Naive thymus-derived CD8-positive, alpha-beta T cell (primary cell): ENCODE data around the gene DPYD. TPM values are rescaled to one million over a fixed set of nuclear protein-coding genes. Genes with fewer than 3 reads are reported as not detected.

ENCODE experiments used
- ATAC-seq, 2 donors: fragments of 150-1000 bp; cut with Tn5 transposase in 1 of 2; sonication (Bioruptor Pico), chemical (Tn5 transposase) in 1 of 2; 1 replicate in 1 of 2; 2 replicates in 1 of 2; pipeline ENCODE4 v1.10.0; 2021; ENCODE audit warnings: mild to moderate bottlenecking in 2 of 2, moderate library complexity in 2 of 2
- POLR2A ChIA-PET: fragments of 350-600 bp; sonication (Branson Sonifier 250); formaldehyde crosslinking; loops from one replicate; lab custom pipeline; 2021; ENCODE audit warnings: antibody characterized with exemption; lab: Charles Lee
- DNase-seq, 10 donors: peaks; one replicate each; pipeline versions ENCODE4 v3.0.0 to v3.0.0-alpha.2; 2020 to 2022
- H3K27ac Mint-ChIP-seq, 10 donors: one replicate each; pipeline ENCODE4 v1.8.0; 2020 to 2022; ENCODE audit warnings: mild to moderate bottlenecking in 10 of 10, mixed read lengths in 10 of 10, moderate library complexity in 4 of 10, inconsistent platforms in 1 of 10
- H3K27me3 Mint-ChIP-seq, 5 donors: one replicate each; pipeline ENCODE4 v1.8.0; 2021 to 2022; ENCODE audit warnings: mixed read lengths in 5 of 5
- H3K36me3 Mint-ChIP-seq, 3 donors: one replicate each; pipeline ENCODE4 v1.8.0; 2020 to 2022; ENCODE audit warnings: mixed read lengths in 3 of 3, mild to moderate bottlenecking in 2 of 3, inconsistent platforms in 1 of 3
- H3K4me1 Mint-ChIP-seq, 4 donors: one replicate each; pipeline ENCODE4 v1.8.0; 2021 to 2022; ENCODE audit warnings: mixed read lengths in 4 of 4
- H3K4me3 Mint-ChIP-seq, 10 donors: one replicate each; pipeline ENCODE4 v1.8.0; 2020 to 2022; ENCODE audit warnings: mild to moderate bottlenecking in 10 of 10, mixed read lengths in 10 of 10, moderate library complexity in 6 of 10, inconsistent platforms in 1 of 10
- H3K9me3 Mint-ChIP-seq, 9 donors: one replicate each; pipeline ENCODE4 v1.8.0; 2020 to 2022; ENCODE audit warnings: mixed read lengths in 9 of 9, mild to moderate bottlenecking in 3 of 9, inconsistent platforms in 1 of 9, moderate library complexity in 1 of 9
- polyA plus RNA-seq, 3 donors: library from polyadenylated mRNA; unstranded; fragments of 300-500 nt; fragmentation: Illumina TruSeq; gene quantifications; one replicate each; pipeline ENCODE4 v1.2.3, GENCODE V29; 2021
- total RNA-seq, 8 experiments: library from RNA in 2 of 8; stranded (reverse) in 2 of 8; gene quantifications; one replicate each; pipeline ENCODE4 v1.2.3 and lab custom pipeline; 2021 to 2026

The DPYD gene
- total and polyA plus RNA-seq, 5 experiments from 2014 or later = 24.1 to 40.9 (median 39.3) TPM

DNA sequence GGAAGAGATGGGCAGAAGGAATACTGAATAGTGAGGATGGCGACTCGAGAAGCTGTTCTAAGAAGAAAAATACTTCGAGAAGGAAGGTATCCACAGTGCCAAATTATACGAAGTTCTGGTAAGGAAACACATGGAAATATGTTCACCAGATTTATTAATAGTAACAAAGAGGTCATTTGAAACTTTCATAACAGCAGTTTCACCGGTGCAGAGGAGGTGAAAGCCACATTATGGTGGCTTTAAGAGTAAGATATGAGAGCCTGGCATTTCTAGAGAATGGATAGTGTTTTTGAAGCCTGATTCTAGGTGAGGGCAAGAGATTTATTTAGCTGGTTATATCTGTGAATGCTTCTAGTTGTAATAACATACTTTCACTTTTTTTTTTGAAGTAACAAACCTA, 56.2 kb downstream of the DPYD start:
- H3K36me3 Mint-ChIP-seq = peaks cover 20 to 30% (median 22%) of the 10 kb centered on the region in 3 donors
- H3K4me3 Mint-ChIP-seq = peak overlapping the region in 2 of 10 donors; percentile 18 to 23
- POLR2A ChIA-PET = no interaction called here
- DNase-seq (no peak), ATAC-seq (no peak)
- H3K9me3 Mint-ChIP-seq = peaks cover 0 to 21% (median 6%) of the 10 kb centered on the region in 9 donors
- H3K27me3 Mint-ChIP-seq = no peaks in the 10 kb centered on the region
- H3K4me1 Mint-ChIP-seq = peaks cover 12 to 30% (median 25%) of the 10 kb centered on the region in 4 donors
- peak overlapping the region in 2 of 10 donors; percentile 15 to 47 for H3K27ac Mint-ChIP-seq

DNA sequence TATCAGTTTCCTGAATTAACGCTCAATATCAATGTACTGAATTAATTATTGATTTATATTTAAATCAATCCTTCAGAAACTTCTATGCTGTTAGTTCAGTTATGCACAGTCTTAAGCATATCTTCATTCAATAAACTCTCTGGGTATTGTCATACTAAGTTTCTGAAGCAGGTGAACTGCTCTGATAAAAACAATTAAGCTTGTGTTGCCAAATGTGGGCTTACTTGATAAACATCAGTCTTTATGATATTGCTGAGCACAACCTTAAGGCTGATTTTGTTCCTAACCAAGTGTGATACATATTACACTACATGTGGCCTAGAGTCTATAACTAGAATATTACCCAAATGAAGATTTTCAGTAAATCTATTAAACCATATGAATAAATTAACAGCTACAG, 67.6 kb downstream of the DPYD start:
- Mint-ChIP-seq H3K27me3 (no peaks in the 10 kb centered on the region), H3K4me1 (peaks cover 18 to 41% (median 30%) of the 10 kb centered on the region in 4 donors), H3K27ac (peak overlapping the region in 1 of 10 donors; percentile 48), H3K36me3 (peaks cover 6 to 30% (median 27%) of the 10 kb centered on the region in 3 donors), H3K4me3 (no peak overlapping the region), H3K9me3 (no peaks in the 10 kb centered on the region)
- DNase-seq (no peak), ATAC-seq (no peak)
- POLR2A ChIA-PET = no interaction called here

DNA sequence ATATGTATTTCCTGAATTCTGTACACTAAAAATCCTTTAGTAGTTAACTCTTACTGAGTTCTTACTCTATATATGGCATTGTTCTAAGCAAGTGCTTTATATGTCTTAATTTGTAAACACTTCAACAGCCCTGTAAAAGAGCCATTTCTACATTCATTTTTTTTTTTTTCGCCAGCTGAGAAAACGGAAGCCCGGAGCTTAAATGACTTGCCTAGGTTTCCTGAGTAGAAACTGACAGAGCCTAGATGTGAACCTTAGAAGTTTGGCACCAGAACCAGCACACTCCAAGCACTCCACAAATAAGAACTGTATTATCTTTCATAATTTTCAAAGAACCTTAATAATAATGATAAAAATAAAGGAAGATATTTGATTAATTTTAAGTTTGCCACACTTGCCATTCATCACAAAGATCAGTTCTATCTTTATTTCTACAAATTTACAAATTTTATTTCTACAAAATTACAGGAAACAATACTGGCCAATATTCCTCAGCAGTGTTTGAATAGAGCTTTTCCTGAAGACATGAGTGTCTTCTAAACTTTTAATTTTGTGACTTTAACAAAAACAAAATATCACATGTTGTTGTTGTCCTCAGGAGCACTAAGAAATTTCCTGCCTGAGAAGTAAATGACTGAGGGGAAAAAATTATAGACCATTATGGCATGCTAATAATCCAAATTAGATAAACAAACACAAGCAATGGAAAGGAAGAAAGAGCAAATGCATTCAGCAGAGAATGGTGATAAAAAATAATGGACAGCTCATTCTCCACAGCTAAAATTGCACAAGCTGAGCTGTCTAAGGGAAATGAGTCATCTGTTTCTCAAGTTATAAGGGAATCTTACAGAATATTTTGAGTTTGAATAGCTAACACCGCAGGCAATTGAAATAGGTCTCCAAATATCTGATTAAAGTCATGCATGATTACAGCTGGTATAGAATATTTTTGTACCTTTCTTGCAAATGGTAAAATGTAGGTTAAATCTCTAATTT, 71.2 kb downstream of the DPYD start:
- DNase-seq (no peak), ATAC-seq (no peak)
- H3K27ac Mint-ChIP-seq = peak overlapping the region in 2 of 10 donors; percentile 19 to 26
- peaks cover 9 to 41% (median 18%) of the 10 kb centered on the region in 4 donors for H3K4me1 Mint-ChIP-seq
- H3K4me3 Mint-ChIP-seq = peak overlapping the region in 6 of 10 donors; percentile 13 to 52 (median 37)
- POLR2A ChIA-PET = no interaction called here
- H3K36me3 Mint-ChIP-seq = peaks cover 4 to 22% (median 16%) of the 10 kb centered on the region in 3 donors
- no peaks in the 10 kb centered on the region for H3K9me3 Mint-ChIP-seq
- no peaks in the 10 kb centered on the region for H3K27me3 Mint-ChIP-seq

- no peaks in the 10 kb centered on the region for H3K27me3 Mint-ChIP-seq
- ATAC-seq (no peak), DNase-seq (no peak)
- H3K36me3 Mint-ChIP-seq = peaks cover 4 to 21% (median 12%) of the 10 kb centered on the region in 3 donors
- H3K4me3 Mint-ChIP-seq = no peak overlapping the region
- POLR2A ChIA-PET = no interaction called here
- no peaks in the 10 kb centered on the region for H3K9me3 Mint-ChIP-seq
- H3K27ac Mint-ChIP-seq = no peak overlapping the region
- peaks cover 9 to 24% (median 14%) of the 10 kb centered on the region in 4 donors for H3K4me1 Mint-ChIP-seq
Observed at GRCh38 chr1:97845805-97846204, 75.0 kb downstream of the DPYD start.

DNA sequence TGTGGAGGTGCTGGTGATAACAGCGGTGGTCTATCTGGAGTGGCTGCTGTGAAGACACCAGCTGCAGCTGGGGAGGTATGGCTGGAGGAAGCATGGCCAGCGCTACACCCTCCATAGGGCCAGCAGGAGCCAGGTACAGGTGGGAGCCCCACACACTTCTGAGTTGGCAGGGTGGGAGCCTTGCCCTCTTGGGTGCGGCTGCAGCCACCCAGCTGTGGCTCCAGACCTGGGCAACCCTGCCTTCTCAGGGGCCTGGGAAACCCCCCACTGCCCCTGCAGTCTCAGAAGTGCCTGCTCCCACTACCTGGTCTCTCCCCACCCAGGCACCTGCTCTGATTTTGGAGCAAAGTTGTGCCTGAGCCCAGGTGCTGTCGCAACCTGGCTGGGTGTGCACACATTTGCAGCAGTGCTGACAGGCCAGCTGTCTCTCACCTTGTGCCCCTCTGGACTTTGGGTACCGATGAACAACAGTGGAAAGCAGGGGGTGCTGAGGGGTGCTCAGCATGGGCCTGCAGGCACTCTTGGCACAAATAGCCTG, 76.2 kb downstream of the DPYD start:
- POLR2A ChIA-PET = no interaction called here
- ATAC-seq (no peak), DNase-seq (no peak)
- Mint-ChIP-seq H3K27ac (no peak overlapping the region), H3K4me1 (peaks cover 2 to 13% (median 6%) of the 10 kb centered on the region in 4 donors), H3K27me3 (no peaks in the 10 kb centered on the region), H3K4me3 (no peak overlapping the region), H3K36me3 (peaks cover 4 to 21% (median 12%) of the 10 kb centered on the region in 3 donors), H3K9me3 (no peaks in the 10 kb centered on the region)

DNA sequence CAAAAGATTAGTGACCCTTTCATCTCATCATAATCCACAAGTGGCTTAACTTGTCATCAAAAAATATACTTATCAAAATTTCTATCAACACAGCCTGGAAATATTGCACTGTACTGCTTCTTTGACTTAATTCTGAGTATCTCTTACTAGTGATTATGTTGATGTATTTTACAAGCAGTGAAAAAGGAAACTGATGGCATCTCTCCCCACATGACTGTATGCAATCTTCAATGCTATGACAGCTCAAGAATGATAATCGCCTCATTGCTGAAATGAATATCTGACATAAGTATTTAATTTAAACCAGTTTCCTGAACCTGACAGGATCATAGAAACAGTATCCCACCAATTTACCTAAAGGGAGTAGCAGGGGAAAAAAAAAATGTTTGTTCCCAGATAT, 79.5 kb downstream of the DPYD start:
- H3K27ac Mint-ChIP-seq = no peak overlapping the region
- no peak overlapping the region for H3K4me3 Mint-ChIP-seq
- H3K4me1 Mint-ChIP-seq = peaks cover 0 to 8% (median 1%) of the 10 kb centered on the region in 4 donors
- no peak for DNase-seq
- no peak for ATAC-seq
- POLR2A ChIA-PET = no interaction called here
- no peaks in the 10 kb centered on the region for H3K27me3 Mint-ChIP-seq
- peaks cover 3 to 14% (median 6%) of the 10 kb centered on the region in 3 donors for H3K36me3 Mint-ChIP-seq
- no peaks in the 10 kb centered on the region for H3K9me3 Mint-ChIP-seq

DNA sequence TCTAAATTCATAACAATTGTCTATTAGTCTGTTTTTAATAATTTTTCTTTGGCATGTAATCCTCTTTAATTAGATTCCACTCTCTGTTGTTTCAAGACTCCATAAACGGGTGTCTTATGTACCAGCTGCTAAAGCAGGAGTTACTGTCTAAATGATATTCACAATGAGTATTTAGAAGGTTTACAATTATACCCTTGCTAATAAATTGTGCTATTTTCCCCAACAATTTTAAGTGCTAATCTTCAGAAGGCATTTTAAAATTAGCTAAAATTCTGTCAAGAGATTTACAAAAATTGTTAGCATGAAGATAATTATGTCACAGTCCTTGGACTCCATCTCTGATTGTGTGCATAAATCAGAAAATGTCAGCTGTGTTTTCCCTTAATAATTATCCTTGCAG, 83.7 kb downstream of the DPYD start:
- no peaks in the 10 kb centered on the region for H3K9me3 Mint-ChIP-seq
- POLR2A ChIA-PET = no interaction called here
- DNase-seq = no peak
- H3K4me1 Mint-ChIP-seq = peaks cover 0 to 4% (median 0%) of the 10 kb centered on the region in 4 donors
- no peak for ATAC-seq
- no peak overlapping the region for H3K4me3 Mint-ChIP-seq
- peaks cover 0 to 2% (median 2%) of the 10 kb centered on the region in 3 donors for H3K36me3 Mint-ChIP-seq
- no peaks in the 10 kb centered on the region for H3K27me3 Mint-ChIP-seq
- H3K27ac Mint-ChIP-seq = no peak overlapping the region

- Mint-ChIP-seq H3K4me3 (no peak overlapping the region), H3K27me3 (no peaks in the 10 kb centered on the region), H3K4me1 (peaks cover 0 to 7% (median 4%) of the 10 kb centered on the region in 4 donors), H3K9me3 (no peaks in the 10 kb centered on the region), H3K27ac (no peak overlapping the region), H3K36me3 (peaks cover 0 to 10% (median 4%) of the 10 kb centered on the region in 3 donors)
- no peak for DNase-seq
- ATAC-seq = no peak
- POLR2A ChIA-PET = no interaction called here
Observed at GRCh38 chr1:97834899-97835298, 85.9 kb downstream of the DPYD start.

DNA sequence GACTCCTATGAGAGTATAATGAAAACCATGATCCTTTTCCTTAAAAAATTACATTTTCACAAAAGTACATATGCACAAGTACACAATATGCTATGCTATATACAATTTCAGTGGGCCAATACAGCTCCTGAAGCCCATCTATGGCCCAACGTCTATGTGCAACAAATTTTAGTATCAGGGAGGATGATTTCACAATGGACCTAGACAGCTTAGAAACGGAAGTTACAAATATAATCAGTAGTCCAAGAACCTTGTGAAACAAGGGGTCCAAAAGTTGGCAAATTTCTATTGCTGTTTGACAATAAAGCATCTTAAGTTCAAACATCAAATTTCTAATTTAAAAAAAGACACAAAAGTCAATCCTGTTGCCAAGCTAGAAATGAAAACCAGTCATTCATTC, 87.0 kb downstream of the DPYD start:
- Mint-ChIP-seq H3K4me1 (peaks cover 0 to 5% (median 4%) of the 10 kb centered on the region in 4 donors), H3K36me3 (peaks cover 0 to 11% (median 4%) of the 10 kb centered on the region in 3 donors), H3K4me3 (no peak overlapping the region), H3K27me3 (no peaks in the 10 kb centered on the region), H3K27ac (no peak overlapping the region), H3K9me3 (no peaks in the 10 kb centered on the region)
- POLR2A ChIA-PET = no interaction called here
- ATAC-seq (no peak), DNase-seq (no peak)

DNA sequence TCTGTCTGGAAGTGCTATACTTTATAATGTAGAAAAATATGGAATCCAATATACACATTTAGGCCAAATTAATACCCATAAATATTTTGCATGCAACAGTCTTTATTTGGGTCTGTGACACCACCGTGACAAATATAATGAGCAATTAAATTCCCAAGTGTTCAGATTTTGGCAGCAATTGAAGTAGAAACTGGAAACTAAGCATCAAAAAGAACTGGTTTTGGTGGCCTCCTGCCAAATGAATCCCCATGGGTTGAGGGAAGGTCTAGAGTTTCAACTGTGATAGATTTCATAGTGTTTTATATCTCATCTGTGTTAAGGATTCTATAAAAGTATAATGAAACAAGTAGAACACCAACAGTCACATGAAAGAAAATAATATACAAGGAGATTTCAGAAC, 88.4 kb downstream of the DPYD start:
- no peak overlapping the region for H3K4me3 Mint-ChIP-seq
- no peaks in the 10 kb centered on the region for H3K9me3 Mint-ChIP-seq
- peaks cover 0 to 11% (median 6%) of the 10 kb centered on the region in 3 donors for H3K36me3 Mint-ChIP-seq
- POLR2A ChIA-PET = no interaction called here
- no peak overlapping the region for H3K27ac Mint-ChIP-seq
- ATAC-seq (no peak), DNase-seq (no peak)
- peaks cover 0 to 11% (median 6%) of the 10 kb centered on the region in 4 donors for H3K4me1 Mint-ChIP-seq
- H3K27me3 Mint-ChIP-seq = no peaks in the 10 kb centered on the region

DNA sequence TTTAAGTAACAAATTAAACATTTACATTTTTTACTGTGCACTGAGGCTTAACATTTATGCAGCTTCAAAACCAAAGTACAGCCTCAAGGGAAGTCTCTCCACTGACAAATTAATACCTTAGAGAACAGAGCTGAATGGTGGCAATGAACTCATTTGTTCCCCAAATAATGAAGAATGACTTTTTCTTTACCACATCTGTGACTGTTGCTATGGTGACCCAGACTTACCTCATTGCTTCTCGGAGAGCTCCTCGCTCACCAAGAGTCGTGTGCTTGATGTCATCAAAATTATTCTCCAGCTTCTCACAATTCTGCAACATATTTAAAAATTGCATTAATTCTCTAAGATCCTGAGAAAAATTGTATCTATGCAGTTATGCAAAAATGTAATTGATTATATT, 92.9 kb downstream of the DPYD start:
- H3K9me3 Mint-ChIP-seq = no peaks in the 10 kb centered on the region
- peak in 4 of 10 donors; percentile 1 to 34 (median 20) for DNase-seq
- H3K4me1 Mint-ChIP-seq = peaks cover 0 to 11% (median 8%) of the 10 kb centered on the region in 4 donors
- POLR2A ChIA-PET = no interaction called here
- no peak overlapping the region for H3K4me3 Mint-ChIP-seq
- peaks cover 0 to 31% (median 10%) of the 10 kb centered on the region in 3 donors for H3K36me3 Mint-ChIP-seq
- peak; percentile 49 to 69 for ATAC-seq
- H3K27me3 Mint-ChIP-seq = no peaks in the 10 kb centered on the region
- no peak overlapping the region for H3K27ac Mint-ChIP-seq

GRCh38 chr1:97826820-97827219, 94.0 kb downstream of the DPYD start:
- H3K36me3 Mint-ChIP-seq = peaks cover 0 to 31% (median 10%) of the 10 kb centered on the region in 3 donors
- POLR2A ChIA-PET = no interaction called here
- H3K27me3 Mint-ChIP-seq = no peaks in the 10 kb centered on the region
- no peaks in the 10 kb centered on the region for H3K9me3 Mint-ChIP-seq
- no peak for ATAC-seq
- no peak overlapping the region for H3K27ac Mint-ChIP-seq
- DNase-seq = no peak
- H3K4me1 Mint-ChIP-seq = peaks cover 0 to 11% (median 8%) of the 10 kb centered on the region in 4 donors
- H3K4me3 Mint-ChIP-seq = no peak overlapping the region

GRCh38 chr1:97824624-97825023, 96.2 kb downstream of the DPYD start:
- Mint-ChIP-seq H3K27ac (no peak overlapping the region), H3K9me3 (no peaks in the 10 kb centered on the region), H3K27me3 (no peaks in the 10 kb centered on the region), H3K4me3 (no peak overlapping the region), H3K36me3 (peaks cover 0 to 22% (median 7%) of the 10 kb centered on the region in 3 donors), H3K4me1 (peaks cover 0 to 6% (median 5%) of the 10 kb centered on the region in 4 donors)
- ATAC-seq (no peak), DNase-seq (no peak)
- POLR2A ChIA-PET = interaction anchor here (0.7 kb wide), 1 partner anchor 97 kb away, joined by 3 read pairs; the partner anchor contains the start of gene DPYD
